ENCODE results near the gene PHACTR1.

DNA sequence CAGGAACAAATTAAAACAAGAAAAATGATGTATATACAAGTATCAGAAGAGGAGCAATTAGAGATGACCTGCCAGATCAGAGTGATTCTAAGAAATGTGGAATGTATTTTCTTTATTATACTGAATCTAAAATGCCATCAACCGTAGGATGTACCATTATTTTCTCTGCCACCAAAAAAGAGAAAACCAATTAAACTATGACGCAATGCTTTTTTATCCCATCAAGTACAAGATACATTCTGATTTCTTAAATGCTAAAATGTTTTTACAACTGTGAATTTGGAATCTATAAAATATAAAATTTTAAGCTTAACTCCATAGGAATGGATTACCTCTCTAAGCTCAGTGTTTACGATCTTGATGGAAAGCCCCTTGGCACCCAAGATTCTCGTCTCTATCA lies 85.9 kb downstream of the PHACTR1 start:
- TF ChIP-seq ELF4 (IDR thresholded peaks at IDR 0.05): no peak
- TF ChIP-seq FOXA1 (IDR thresholded peaks at IDR 0.05): no peak
- no peak for TF ChIP-seq TARDBP (IDR thresholded peaks at IDR 0.05)
- no peak for TF ChIP-seq CTBP1 (IDR thresholded peaks at IDR 0.05; ENCODE audit: borderline replicate concordance)
- no peak for TF ChIP-seq FOXK2 (IDR thresholded peaks at IDR 0.05)
- no peak for TF ChIP-seq SP1 (IDR thresholded peaks at IDR 0.05)
- no peak for TF ChIP-seq BHLHE40 (IDR thresholded peaks at IDR 0.05; ENCODE audit: borderline replicate concordance)
- TF ChIP-seq ARNT (IDR thresholded peaks at IDR 0.05): no peak
- no peak for TF ChIP-seq L3MBTL2 (conservative IDR thresholded peaks at IDR 0.05)
- no peak for TF ChIP-seq FOXM1 (IDR thresholded peaks at IDR 0.05; ENCODE audit: borderline replicate concordance)
- no peak for TF ChIP-seq SUZ12 (IDR thresholded peaks at IDR 0.05)
- TF ChIP-seq, protein P1, sequence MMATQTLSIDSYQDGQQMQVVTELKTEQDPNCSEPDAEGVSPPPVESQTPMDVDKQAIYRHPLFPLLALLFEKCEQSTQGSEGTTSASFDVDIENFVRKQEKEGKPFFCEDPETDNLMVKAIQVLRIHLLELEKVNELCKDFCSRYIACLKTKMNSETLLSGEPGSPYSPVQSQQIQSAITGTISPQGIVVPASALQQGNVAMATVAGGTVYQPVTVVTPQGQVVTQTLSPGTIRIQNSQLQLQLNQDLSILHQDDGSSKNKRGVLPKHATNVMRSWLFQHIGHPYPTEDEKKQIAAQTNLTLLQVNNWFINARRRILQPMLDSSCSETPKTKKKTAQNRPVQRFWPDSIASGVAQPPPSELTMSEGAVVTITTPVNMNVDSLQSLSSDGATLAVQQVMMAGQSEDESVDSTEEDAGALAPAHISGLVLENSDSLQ (IDR thresholded peaks at IDR 0.05): no peak
- TF ChIP-seq HDGF (IDR thresholded peaks at IDR 0.05; ENCODE audit: borderline replicate concordance): no peak
